ENCODE measurements around the gene DHFR2.

DNA sequence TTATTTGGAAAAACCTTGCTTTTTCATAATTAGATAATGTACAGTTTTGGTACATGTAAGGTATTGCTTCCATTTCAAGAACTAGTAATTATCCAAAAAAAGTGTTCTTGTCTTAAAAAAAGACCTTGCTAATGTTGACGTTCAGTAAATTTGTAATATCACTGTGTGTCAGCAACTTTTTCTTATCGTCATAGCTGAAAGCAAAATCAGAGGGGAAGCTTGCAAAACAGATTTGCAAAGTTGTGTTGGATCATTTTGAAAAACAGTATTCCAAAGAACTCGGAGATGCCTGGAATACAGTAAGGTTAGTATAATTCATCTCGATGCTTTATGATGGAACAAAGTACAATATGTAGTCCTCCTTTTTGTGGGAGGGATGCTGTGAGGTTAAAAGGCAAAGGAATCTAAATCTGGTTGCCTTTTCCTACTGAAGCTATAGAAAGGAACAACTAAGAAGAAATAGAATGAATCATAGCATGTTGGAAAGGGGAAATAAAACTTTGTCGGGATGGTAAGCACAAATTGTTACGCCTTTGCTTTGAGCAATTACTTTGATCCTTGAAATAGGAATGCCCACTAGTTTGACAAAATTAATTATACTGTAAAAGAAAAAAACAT is 1.6 kb upstream of the DHFR2 start:
- TF ChIP-seq, protein P1, sequence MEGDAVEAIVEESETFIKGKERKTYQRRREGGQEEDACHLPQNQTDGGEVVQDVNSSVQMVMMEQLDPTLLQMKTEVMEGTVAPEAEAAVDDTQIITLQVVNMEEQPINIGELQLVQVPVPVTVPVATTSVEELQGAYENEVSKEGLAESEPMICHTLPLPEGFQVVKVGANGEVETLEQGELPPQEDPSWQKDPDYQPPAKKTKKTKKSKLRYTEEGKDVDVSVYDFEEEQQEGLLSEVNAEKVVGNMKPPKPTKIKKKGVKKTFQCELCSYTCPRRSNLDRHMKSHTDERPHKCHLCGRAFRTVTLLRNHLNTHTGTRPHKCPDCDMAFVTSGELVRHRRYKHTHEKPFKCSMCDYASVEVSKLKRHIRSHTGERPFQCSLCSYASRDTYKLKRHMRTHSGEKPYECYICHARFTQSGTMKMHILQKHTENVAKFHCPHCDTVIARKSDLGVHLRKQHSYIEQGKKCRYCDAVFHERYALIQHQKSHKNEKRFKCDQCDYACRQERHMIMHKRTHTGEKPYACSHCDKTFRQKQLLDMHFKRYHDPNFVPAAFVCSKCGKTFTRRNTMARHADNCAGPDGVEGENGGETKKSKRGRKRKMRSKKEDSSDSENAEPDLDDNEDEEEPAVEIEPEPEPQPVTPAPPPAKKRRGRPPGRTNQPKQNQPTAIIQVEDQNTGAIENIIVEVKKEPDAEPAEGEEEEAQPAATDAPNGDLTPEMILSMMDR (IDR thresholded peaks at IDR 0.05; ENCODE audit: low read depth, low read length) = no peak
- no peak for TF ChIP-seq EZH2phosphoT487 (IDR thresholded peaks at IDR 0.05; ENCODE audit: low read depth)

All from OCI-LY3 (cell line).